NCI-H1105 (cell line): Measurements from ENCODE around the gene KCNJ12.
"Not testable (repeated sequence)": the region's sequence is repeated elsewhere in the genome, so short reads cannot be mapped to it uniquely, and the experiment has no call there.

ENCODE experiments used
- DNase-seq: peaks from one replicate; lab custom pipeline; 2025; lab: John Stamatoyannopoulos, UW

KCNJ12 gene

GRCh38 chr17:21376081-21376758 is at the start of gene KCNJ12:
KCNJ12 (plus strand) TSS chr17:21376357; CDS start chr17:21415343, 38,986 bp downstream.
- peak; percentile 39 for DNase-seq

GRCh38 chr17:21327921-21328320 is 48.2 kb upstream of the KCNJ12 start:
- not testable (repeated sequence) for DNase-seq

- DNase-seq, result not testable (repeated sequence)
Measured at GRCh38 chr17:21328778-21329177, 47.4 kb upstream of the KCNJ12 start.

- no peak for DNase-seq
Measured at GRCh38 chr17:21330436-21331160, 45.6 kb upstream of the KCNJ12 start.

- not testable (repeated sequence) for DNase-seq
Measured at GRCh38 chr17:21336541-21337294, 39.4 kb upstream of the KCNJ12 start.

GRCh38 chr17:21337981-21338625 is 38.1 kb upstream of the KCNJ12 start:
- DNase-seq, result not testable (repeated sequence)

- DNase-seq, result no peak
Measured at GRCh38 chr17:21339011-21339410, 37.1 kb upstream of the KCNJ12 start.

GRCh38 chr17:21339571-21339970 is 36.6 kb upstream of the KCNJ12 start:
- not testable (repeated sequence) for DNase-seq

GRCh38 chr17:21340407-21340806 is 35.8 kb upstream of the KCNJ12 start:
- not testable (repeated sequence) for DNase-seq

GRCh38 chr17:21341279-21341678 is 34.9 kb upstream of the KCNJ12 start:
- not testable (repeated sequence) for DNase-seq

- not testable (repeated sequence) for DNase-seq
Measured at GRCh38 chr17:21341925-21342540, 34.1 kb upstream of the KCNJ12 start.

GRCh38 chr17:21343061-21343949 is 32.9 kb upstream of the KCNJ12 start:
- not testable (repeated sequence) for DNase-seq

GRCh38 chr17:21344801-21345200 is 31.4 kb upstream of the KCNJ12 start:
- DNase-seq, result not testable (repeated sequence)

- no peak for DNase-seq
Measured at GRCh38 chr17:21345236-21345635, 30.9 kb upstream of the KCNJ12 start.

GRCh38 chr17:21346107-21346506 is 30.1 kb upstream of the KCNJ12 start:
- DNase-seq, result not testable (repeated sequence)

GRCh38 chr17:21346651-21347250 is 29.4 kb upstream of the KCNJ12 start:
- DNase-seq, result not testable (repeated sequence)

- not testable (repeated sequence) for DNase-seq
Measured at GRCh38 chr17:21347660-21348059, 28.5 kb upstream of the KCNJ12 start.

- DNase-seq, result not testable (repeated sequence)
Measured at GRCh38 chr17:21348081-21348925, 27.9 kb upstream of the KCNJ12 start.

GRCh38 chr17:21348926-21349261 is 27.3 kb upstream of the KCNJ12 start:
- DNase-seq, result not testable (repeated sequence)
